Activated CD4-positive, alpha-beta T cell treated with anti-CD3 and anti-CD28 coated beads for 24 hours (primary cell): ENCODE results near the gene PHRF1.

Source experiments
- DNase-seq, 2 donors: peaks; one replicate each; pipeline ENCODE4 v3.0.0-alpha.2; 2020; ENCODE audit warnings: low read depth in 2 of 2

The PHRF1 gene

GRCh38 chr11:596374-596773, 20.1 kb downstream of the PHRF1 start:
- DNase-seq, result no peak

GRCh38 chr11:597166-597725, 21.0 kb downstream of the PHRF1 start:
- DNase-seq, result no peak

DNA sequence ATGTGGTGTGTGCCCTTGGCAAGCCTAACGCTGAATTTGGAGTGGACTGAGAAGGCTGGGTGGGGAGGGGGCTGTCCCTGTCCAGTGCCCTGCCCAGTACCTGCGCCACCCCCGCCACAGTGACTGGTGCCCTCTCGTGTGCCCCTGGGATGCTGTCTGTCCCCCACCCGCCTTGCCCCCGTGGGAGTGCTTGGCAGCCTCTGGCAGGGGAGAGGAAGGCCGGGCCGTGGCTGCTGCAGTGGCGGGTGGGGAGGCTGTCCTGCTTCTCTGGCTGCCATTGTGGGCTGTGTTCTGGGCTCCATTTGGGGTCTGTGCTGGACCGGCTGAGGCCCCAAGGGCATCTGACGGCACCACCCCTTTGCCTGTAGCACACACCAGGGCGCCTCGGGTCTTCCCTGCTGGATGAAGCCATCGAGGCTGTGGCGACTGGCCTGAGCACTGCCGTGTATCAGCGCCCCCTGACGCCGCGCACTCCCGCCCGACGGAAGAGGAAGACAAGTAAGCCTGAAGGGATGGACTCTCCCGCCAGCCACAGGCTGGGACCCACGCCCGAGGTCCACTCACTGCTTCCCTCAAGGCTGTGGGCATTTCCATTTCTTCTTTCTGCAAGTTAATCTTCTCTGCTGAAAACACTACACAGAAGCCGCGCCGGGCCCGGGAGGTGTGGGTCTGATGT, 21.9 kb downstream of the PHRF1 start:
- no peak for DNase-seq

GRCh38 chr11:601573-602245, 25.4 kb downstream of the PHRF1 start:
- no peak for DNase-seq

DNA sequence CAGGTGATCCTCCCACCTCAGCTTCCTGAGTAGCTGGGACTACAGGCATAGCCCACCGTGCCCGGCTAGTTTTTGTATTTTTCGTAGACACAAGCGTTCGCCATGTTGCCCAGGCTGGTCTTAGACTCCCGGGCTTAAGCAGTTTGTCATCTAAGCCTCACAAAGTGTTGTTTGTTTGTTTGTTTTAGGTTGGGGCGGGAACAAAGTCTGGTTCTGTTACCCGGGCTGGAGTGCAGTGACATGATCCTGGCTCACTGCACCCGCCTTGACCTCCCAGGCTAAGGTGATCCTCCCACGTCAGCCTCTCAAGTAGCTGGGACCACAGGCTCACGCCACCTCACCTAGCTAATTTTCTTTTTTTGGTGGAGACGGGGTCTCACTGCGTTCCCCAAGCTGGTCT, 26.9 kb downstream of the PHRF1 start:
- no peak for DNase-seq

GRCh38 chr11:605286-606129, 29.2 kb downstream of the PHRF1 start:
- no peak for DNase-seq

DNA sequence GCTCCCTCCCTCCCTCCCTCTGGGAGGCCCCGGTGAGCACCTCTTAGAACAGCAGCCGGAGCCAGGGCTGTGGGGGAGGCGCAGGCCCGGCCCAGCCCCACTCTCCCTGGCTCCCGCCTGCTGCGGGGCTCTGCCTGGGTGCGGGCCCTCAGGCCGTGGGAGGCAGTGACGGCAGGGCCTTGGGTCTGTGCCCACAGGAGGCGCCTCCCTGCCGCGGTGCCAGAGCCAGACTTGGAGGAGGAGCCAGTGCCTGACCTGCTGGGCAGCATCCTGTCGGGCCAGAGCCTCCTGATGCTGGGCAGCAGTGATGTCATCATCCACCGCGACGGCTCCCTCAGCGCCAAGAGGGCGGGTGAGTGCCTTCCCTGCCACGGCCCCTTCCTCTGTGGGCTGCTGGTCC, 30.0 kb downstream of the PHRF1 start:
- no peak for DNase-seq

DNA sequence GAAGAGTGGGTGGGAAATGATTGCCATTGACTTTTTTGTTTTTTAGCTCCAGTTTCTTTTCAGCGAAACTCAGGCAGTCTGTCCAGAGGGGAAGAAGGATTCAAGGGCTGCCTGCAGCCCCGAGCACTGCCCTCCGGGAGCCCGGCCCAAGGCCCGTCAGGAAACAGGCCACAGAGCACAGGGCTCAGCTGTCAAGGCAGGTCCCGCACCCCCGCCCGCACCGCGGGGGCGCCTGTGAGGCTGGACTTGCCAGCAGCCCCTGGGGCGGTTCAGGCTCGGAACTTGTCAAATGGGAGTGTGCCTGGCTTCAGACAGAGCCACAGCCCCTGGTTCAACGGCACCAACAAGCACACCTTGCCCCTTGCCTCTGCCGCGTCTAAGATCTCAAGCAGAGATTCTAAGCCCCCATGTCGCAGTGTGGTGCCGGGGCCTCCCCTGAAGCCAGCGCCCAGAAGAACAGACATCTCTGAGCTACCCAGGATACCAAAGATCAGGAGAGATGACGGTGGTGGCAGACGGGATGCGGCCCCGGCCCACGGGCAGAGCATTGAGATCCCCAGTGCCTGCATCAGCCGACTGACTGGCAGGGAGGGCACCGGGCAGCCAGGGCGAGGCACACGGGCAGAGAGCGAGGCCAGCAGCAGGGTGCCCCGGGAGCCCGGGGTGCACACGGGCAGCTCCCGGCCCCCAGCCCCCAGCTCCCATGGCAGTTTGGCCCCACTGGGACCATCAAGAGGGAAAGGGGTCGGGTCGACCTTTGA, 30.9 kb downstream of the PHRF1 start:
- DNase-seq, result no peak

- DNase-seq, result no peak
Measured at GRCh38 chr11:607971-608659, 31.8 kb downstream of the PHRF1 start.

GRCh38 chr11:608791-609251, 32.6 kb downstream of the PHRF1 start:
- no peak for DNase-seq

- DNase-seq, result no peak
Measured at GRCh38 chr11:609341-609811, 33.1 kb downstream of the PHRF1 start.

GRCh38 chr11:610146-610801, 34.0 kb downstream of the PHRF1 start:
- no peak for DNase-seq

DNA sequence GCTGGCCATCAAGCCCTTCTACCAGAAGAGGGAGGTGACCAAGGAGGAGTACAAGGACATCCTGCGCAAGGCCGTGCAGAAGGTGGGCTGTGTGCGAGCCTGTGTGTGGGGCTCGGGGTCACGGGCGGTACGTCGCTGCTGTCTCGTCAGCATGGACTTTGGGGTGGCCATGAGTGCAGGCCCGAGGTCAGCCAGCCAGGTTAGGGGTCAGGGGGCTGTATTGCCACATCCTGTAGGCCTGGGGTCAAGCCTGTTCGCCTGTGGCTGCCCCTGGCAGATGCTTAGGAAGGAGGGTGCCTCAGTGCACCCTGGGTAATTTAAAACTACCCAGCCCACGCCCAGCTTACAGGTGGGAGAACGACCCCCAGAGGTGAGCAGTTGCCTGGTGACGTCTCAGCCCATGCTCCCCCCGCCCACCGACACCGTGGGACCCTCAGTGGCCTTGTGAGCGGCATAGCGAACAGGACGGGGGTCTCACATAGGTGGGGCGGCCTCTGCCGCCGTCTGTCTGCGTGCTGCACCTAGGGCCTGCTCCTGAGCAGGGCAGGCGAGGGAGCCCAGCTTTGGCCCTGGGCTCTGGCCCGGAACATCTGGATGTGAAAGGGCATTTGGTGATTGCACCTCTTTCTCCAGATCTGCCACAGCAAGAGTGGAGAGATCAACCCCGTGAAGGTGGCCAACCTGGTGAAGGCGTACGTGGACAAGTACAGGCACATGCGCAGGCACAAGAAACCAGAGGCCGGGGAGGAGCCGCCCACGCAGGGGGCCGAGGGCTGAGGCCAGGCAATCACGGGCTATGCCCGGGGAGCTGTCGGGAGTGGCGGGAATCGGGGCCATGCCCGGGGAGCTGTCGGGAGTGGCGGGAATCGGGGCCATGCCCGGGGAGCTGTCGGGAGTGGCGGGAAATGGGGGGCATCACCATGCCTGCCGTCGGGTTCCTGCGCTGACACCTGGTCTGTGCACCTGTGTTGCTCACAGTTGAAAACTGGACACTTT, 35.0 kb downstream of the PHRF1 start:
- DNase-seq, result no peak

DNA sequence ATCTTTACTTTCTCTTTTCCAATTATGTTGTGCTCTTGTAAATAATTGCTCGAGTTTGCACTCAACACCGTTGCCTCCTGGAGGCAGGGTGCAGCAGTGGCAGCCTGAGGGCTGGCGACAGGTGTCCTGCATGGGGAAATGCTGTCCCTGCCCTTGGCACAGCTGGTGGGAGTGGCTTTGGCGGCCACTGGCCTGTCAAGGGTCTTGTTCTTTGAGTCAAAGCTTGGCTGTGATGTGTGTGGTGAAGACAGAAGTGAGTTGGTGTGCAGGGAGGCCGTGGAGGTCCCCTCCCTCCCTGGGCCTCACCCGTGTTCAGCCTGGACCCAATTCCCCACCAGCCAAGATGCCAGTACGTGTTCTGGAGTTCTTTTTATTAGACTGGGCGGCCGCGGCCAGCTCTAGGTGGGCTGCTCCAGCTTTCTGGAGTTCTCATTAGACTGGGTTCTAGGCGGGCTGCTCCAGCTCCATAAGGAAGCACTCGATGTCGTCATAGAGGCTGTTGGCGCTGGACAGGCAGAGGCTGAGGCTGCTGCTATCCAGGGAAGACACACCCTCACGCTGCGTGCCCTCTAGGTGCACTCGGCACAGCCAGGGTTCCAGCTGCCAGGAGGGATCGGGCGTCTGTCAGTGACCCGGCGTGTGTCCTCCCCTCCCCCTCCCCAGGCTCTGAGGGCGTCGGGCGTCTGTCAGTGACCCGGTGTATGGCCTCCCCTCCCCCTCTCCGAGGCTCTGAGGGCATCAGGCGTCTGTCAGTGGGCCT, 36.1 kb downstream of the PHRF1 start:
- DNase-seq, result no peak

DNA sequence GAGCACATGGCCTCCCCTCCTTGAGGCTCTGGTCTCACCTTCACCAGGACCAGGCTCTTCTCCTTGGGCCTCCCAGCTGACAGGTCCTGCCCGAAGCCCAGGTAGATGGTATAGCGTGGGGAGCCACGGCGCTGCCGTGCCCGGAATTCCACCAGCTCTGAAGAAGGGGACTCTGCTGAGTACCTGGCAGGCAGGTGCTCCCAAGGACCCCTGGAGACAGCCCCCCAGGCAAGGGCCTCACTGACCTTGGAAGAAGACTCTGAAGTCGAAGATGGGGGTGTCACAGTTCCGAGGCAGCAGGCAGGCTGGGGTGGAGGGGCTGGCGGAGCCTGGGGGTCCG, 36.7 kb downstream of the PHRF1 start:
- DNase-seq, result no peak

DNA sequence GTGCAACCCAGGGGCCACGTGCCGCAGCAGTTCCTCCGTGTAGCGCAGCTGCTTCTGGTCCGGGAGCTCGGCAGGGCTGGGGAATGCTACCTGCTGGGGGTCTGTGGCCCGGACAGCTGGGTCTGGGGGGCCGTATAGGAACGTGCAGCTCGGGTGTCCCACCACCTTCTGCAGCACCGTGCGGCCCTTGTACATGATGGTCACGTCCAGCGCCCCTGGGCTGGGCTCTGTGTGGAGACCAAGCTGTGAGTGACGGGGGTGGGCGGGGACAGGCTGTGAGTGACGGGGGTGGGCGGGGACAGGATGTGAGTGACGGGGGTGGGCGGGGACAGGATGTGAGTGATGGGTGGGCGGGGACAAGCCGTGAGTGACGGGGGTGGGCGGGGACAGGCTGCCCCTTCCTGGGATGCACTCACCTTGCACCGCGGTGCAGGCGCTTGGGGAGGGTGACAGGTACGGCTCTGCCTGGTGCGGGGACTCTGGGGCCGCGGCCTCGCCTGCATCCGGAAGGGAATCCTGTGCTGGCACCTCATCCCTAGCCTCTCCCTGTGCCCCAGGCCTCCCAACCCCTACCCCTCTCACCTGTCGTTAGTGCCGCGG, 37.2 kb downstream of the PHRF1 start:
- DNase-seq, result peak; percentile 79 to 81

DNA sequence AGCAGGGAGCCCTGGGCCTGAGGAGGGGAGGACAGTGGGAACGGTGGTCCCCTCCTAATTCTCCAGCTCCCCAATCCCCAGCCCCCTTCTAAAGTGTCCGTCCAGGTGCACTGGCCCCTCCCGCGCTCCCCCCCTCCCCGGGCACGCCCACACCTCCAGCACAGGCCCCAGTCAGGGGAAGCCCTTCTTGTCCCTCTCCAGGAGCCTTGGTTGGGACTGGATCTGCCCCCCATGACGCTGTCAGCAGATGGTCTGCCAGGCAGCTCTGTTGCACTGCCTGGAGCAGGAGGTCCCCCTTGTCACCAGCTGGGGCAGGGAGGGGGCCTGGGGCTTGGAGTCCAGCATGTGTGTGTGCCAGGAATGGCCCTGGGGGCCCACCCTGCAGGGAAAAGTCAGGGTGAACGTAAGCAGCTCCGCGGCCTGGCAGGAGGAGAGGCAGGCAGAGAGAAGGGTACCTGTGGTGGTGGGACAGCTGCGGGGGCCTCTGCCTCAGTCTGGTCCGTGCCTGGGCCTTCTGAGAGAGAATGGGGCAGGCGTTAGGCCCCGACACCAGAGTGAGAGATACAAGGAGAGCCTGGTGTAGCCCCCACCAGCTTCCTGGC, 37.9 kb downstream of the PHRF1 start:
- no peak for DNase-seq
